ENCODE results near the gene TNRC18.

TNRC18 gene

DNA sequence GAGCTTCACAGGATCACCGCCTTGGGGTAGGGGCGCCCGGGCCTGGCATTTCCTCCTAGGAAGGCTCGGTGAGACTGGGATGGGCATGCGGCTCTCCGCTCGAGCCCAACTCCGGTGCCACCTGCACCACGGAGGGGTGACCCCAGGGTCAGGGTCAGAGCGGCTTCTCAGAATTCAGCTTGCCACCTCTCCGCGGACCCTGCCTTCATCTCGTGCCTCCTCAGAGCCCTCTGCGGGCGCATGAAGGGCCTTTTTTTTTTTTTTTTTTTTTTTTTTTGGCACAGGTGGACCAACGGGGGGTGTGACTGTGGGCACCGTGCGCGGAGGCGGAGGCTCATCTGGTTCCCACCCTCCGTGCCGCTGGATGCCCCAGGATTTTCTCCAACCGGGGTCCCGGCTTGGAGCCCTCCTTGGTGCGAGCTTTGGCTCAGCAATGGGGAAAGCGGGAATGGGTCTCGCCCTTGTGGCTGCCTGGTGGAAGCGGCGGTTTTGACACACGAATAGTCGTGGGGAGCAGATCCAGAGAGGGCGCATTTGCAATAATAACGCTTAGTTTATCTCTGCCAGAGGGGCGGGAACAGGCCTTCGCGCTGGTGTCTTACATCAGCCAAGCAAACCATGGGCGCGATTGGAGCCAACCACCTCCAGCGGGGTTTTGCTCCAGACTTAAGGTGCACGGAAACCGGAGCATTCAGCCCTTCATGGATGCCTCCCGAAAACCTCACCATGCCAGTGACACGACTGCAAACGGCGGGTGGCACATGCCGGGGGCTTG lies 5.0 kb upstream of the TNRC18 start:
- H3K4me3 ChIP-seq (ENCODE audit: low read depth, low read length), result peak overlapping the region; percentile 66

GRCh38 chr7:5426226-5426475 lies 2.5 kb upstream of the TNRC18 start:
- H3K4me3 ChIP-seq (ENCODE audit: low read depth, low read length), result peak overlapping the region; percentile 69

GRCh38 chr7:5425507-5426225 lies 2.0 kb upstream of the TNRC18 start:
- H3K4me3 ChIP-seq (ENCODE audit: low read depth, low read length), result peak overlapping the region; percentile 69

- peak overlapping the region; percentile 69 for H3K4me3 ChIP-seq (ENCODE audit: low read depth, low read length)
Measured at GRCh38 chr7:5424749-5425506, 1.3 kb upstream of the TNRC18 start.

- peak overlapping the region; percentile 69 for H3K4me3 ChIP-seq (ENCODE audit: low read depth, low read length)
Measured at GRCh38 chr7:5423976-5424748, 528 bp upstream of the TNRC18 start.

- H3K4me3 ChIP-seq (ENCODE audit: low read depth, low read length), result peak overlapping the region; percentile 72
Measured at GRCh38 chr7:5422396-5423305, 983 bp downstream of the TNRC18 start.

DNA sequence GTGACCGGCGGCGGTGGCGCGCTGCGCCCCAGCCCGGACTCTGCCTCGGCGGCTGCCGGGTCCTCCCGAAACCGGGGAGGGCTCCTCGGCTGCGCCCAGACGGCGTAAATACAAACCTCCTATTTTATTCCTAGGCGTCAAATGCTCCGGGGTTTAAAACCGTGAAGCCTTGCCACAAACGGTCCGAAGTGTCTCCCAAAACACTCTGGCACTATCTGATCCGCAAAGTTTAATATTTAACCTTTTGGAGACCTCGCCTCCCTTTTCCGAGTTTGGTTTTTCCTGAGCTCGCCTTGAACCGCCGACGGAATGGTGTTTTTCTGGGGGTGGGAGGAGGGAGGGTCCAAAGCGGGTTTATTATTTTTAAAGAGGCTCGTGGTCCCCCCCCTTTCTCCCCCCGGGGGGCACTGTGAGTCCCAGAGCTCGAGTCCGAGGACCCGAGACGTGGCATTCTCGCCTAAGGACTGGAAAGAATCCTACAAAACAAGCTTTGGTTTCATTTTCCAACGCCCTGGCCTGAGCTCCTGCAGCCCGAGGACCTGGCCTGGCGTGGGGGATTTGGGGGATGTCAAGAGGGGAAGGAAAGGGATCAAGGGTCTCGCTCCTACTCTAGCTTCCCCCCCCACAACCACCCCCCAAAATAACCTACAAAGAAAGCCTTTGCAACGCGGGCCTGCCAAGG lies 1.8 kb downstream of the TNRC18 start:
- H3K4me3 ChIP-seq (ENCODE audit: low read depth, low read length), result peak overlapping the region; percentile 72

- peak overlapping the region; percentile 72 for H3K4me3 ChIP-seq (ENCODE audit: low read depth, low read length)
Measured at GRCh38 chr7:5420881-5421713, 2.5 kb downstream of the TNRC18 start.

- peak overlapping the region; percentile 35 for H3K4me3 ChIP-seq (ENCODE audit: low read depth, low read length)
Measured at GRCh38 chr7:5420067-5420880, 3.4 kb downstream of the TNRC18 start.

DNA sequence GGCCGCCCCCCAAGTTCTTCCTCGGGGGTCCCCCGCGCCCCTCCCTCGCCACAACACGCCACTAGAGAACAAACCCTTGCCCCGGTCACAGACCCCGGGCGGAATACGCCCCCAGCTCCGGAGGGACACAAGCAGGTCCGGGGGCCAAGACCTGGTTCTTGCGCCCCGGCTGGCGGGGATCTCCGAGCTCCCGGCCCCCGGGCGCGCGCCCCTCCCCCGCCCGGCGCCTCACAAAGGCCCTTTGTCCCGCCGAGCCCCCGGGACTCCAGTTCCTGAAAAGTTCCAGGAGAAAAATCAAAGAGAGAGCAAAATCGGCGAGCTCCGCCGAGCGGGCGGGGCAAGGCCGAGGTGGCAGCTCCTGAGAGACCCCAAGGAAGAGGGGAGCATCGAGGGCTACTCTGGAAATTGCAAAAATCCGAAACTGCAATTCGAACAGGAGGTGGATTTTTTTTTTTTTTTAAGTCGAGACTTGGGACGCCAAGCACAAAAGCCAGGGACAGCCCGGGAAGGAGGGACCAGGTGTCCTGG lies 4.0 kb downstream of the TNRC18 start:
- peak overlapping the region; percentile 35 for H3K4me3 ChIP-seq (ENCODE audit: low read depth, low read length)

DNA sequence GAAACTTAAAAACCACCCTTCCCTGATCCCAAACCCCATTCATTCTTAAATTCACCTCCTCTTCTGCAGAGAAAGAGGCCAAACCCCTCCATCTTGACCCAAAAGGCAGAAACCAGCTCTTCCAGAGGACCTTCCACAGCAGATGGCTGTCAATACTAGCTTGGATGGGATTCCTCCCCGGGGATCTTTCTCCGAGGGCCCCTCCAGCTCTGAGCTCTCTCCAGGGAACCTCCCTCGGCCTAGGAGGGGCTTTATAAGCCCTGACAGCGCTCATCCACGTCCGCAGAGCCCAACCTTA lies 5.4 kb downstream of the TNRC18 start:
- no peak overlapping the region for H3K4me3 ChIP-seq (ENCODE audit: low read depth, low read length)

DNA sequence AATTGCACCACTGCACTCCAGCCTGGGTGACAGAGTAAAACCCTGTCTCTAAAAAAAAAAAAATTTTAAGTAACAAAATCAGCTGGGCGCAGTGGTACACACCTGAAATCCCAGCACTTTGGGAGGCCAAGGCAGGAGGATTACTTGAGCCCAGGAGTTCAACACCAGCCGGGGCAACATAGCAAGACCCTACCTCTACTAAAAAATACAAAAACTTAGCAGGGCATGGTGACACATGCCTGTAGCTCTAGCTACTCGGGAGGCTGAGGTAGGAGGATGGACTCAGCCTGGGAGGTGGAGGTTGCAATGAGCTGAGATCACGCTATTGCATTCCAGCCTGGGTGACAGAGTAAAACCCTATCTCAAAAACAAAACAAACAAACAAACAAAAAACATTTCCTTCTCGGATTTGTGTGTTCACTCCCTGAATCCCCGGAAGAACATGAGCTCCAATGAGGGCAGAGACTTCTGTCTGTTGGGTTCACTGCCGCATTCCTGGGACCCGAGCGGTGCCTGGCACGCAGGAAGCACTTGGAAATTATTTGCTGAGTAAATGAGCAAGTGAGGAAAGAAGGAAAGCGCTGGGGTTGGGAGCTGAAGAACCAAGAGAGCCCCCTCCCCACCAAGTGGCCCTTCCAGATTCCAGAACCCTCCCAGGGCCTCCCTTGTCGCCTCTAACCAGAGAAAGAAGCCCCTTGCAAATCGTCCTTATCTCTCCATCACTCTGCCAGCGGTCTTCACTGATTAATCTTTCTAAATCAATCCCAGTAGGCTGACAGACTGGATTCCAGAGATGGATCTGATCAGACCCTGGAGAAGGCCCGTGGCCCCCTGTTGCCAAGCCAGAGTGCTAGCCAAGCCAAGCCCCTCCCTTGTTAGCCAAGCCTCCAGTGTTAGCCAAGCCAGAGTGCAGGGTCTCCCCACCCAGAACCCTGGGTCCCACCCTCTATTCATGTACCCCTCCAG lies 6.2 kb downstream of the TNRC18 start:
- no peak overlapping the region for H3K4me3 ChIP-seq (ENCODE audit: low read depth, low read length)

DNA sequence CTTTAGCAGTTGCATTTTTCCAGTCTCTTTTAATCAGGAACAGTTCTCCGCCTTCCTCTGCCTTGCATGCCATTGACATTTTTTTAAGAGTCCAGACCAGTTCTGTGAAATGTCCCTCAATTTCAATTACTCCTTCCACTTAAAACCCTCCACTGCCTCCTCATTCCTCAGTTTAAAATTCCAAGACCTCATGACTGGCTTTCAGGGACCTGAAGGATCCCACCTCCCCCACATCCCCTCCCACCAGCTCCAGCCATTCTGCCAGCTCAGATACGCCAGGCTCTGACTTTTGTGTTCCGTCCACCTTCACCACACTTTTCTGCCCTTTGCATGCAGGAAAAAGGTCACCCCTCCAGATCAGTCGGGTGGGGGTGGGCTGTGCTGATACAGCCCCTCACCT lies 8.7 kb downstream of the TNRC18 start:
- H3K4me3 ChIP-seq (ENCODE audit: low read depth, low read length), result no peak overlapping the region

DNA sequence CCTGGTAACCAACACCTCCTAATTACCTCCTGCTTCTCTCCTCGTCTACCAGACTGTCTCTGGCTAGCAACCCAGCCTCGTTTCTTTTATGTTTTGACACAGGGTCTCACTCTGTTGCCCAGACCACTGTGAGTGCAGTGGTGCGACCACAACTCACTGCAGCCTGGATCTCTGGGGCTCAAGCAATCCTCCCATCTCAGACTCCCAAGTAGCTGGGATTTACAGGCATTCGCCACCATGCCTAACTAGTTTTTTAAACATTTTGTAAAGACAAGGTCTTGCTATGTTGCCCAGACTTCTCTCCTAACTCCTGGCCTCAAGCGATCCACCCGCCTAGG lies 10.2 kb downstream of the TNRC18 start:
- H3K4me3 ChIP-seq (ENCODE audit: low read depth, low read length), result no peak overlapping the region

GRCh38 chr7:5408777-5409176 lies 14.9 kb downstream of the TNRC18 start:
- no peak overlapping the region for H3K4me3 ChIP-seq (ENCODE audit: low read depth, low read length)

- H3K4me3 ChIP-seq (ENCODE audit: low read depth, low read length), result peak overlapping the region; percentile 37
Measured at GRCh38 chr7:5406957-5407945, 16.4 kb downstream of the TNRC18 start.

Data from iPS-11a (cell line).